HG02852 (cell line): ENCODE data around the gene SESTD1.
"Not testable (repeated sequence)": the region's sequence is repeated elsewhere in the genome, so short reads cannot be mapped to it uniquely, and the experiment has no call there.

Source experiments
- ATAC-seq: cut with Tn5 transposase; IDR thresholded peaks from one replicate; pipeline ENCODE4 v1.9.1; 2021; ENCODE audit warnings: mild to moderate bottlenecking, moderate library complexity; ENCODE audit not compliant: unreplicated experiment

SESTD1 gene

GRCh38 chr2:179124282-179124681 is 140.3 kb downstream of the SESTD1 start:
- ATAC-seq, result no peak

- ATAC-seq, result no peak
Observed at GRCh38 chr2:179123272-179123662, 141.4 kb downstream of the SESTD1 start.

GRCh38 chr2:179107737-179108136 is 156.9 kb downstream of the SESTD1 start:
- ATAC-seq, result no peak

GRCh38 chr2:179106676-179107428 is 157.8 kb downstream of the SESTD1 start:
- ATAC-seq, result peak; percentile 49

GRCh38 chr2:179106342-179106675 is 158.3 kb downstream of the SESTD1 start:
- ATAC-seq, result no peak

GRCh38 chr2:179104736-179105135 is 159.9 kb downstream of the SESTD1 start:
- no peak for ATAC-seq

- peak; percentile 28 for ATAC-seq
Observed at GRCh38 chr2:179098080-179098689, 166.4 kb downstream of the SESTD1 start.

GRCh38 chr2:179097131-179097530 is 167.5 kb downstream of the SESTD1 start:
- ATAC-seq, result no peak

GRCh38 chr2:179096090-179096489 is 168.5 kb downstream of the SESTD1 start:
- ATAC-seq, result peak; percentile 96

GRCh38 chr2:179092912-179093311 is 171.7 kb downstream of the SESTD1 start:
- not testable (repeated sequence) for ATAC-seq

- ATAC-seq, result no peak
Observed at GRCh38 chr2:179082697-179083096, 181.9 kb downstream of the SESTD1 start.

GRCh38 chr2:179081954-179082353 is 182.7 kb downstream of the SESTD1 start:
- no peak for ATAC-seq

- no peak for ATAC-seq
Observed at GRCh38 chr2:179072527-179072926, 192.1 kb downstream of the SESTD1 start.

- no peak for ATAC-seq
Observed at GRCh38 chr2:179071810-179072355, 192.7 kb downstream of the SESTD1 start.

- no peak for ATAC-seq
Observed at GRCh38 chr2:179070895-179071294, 193.7 kb downstream of the SESTD1 start.

GRCh38 chr2:179069685-179070084 is 194.9 kb downstream of the SESTD1 start:
- ATAC-seq, result no peak

- ATAC-seq, result no peak
Observed at GRCh38 chr2:179068991-179069643, 195.5 kb downstream of the SESTD1 start.

- ATAC-seq, result peak; percentile 87
Observed at GRCh38 chr2:179059026-179059700, 205.5 kb downstream of the SESTD1 start.

GRCh38 chr2:179057737-179058136 is 206.9 kb downstream of the SESTD1 start:
- no peak for ATAC-seq

GRCh38 chr2:179053568-179053967 is 211.1 kb downstream of the SESTD1 start:
- ATAC-seq, result not testable (repeated sequence)
